PC-9 (cell line): ENCODE results near the gene CABLES2. TPM values are rescaled to one million over a fixed set of nuclear protein-coding genes. Genes with fewer than 3 reads are reported as not detected.

ENCODE experiments used
- BruUV-seq: library from RNA; stranded (reverse); fragments of 400-500 nt; replicated peaks from 2 replicates; lab custom pipeline; 2021; lab: Mats Ljungman, UMichigan
- CTCF ChIA-PET: fragments of 300-600 bp; sonication (Branson Sonifier 250); formaldehyde crosslinking; loops from one replicate; lab custom pipeline; 2022; ENCODE audit warnings: antibody characterized with exemption; lab: Charles Lee
- POLR2A ChIA-PET: fragments of 300-600 bp; sonication (Branson Sonifier 250); formaldehyde crosslinking; loops from one replicate; lab custom pipeline; 2022; ENCODE audit warnings: antibody characterized with exemption; ENCODE audit not compliant: unreplicated experiment; lab: Charles Lee
- DNase-seq, 2 experiments: peaks; one replicate each; pipeline versions ENCODE4 v3.0.0 to v3.0.0-alpha.2; 2015 to 2022; ENCODE audit warnings: mixed read lengths in 1 of 2
- H2AFZ ChIP-seq: fragments of 200-600 bp; sonication (generic); 2 replicates; pipeline ENCODE4 v1.8.1; 2017; ENCODE audit warnings: antibody characterized with exemption
- H3F3A ChIP-seq: fragments of 200-600 bp; sonication (generic); 2 replicates; pipeline ENCODE4 v1.8.1; 2017; ENCODE audit warnings: antibody characterized with exemption, mild to moderate bottlenecking, low read depth; ENCODE audit not compliant: insufficient read depth
- H3K27ac ChIP-seq: fragments of 200-600 bp; sonication (generic); 2 replicates; pipeline ENCODE4 v1.6.1; 2016; ENCODE audit warnings: mixed run types
- H3K27me3 ChIP-seq: fragments of 200-600 bp; sonication (generic); 2 replicates; pipeline ENCODE4 v1.6.1; 2016; ENCODE audit warnings: low read depth, mixed run types; ENCODE audit not compliant: insufficient read depth
- H3K36me3 ChIP-seq: fragments of 200-600 bp; sonication (generic); 2 replicates; pipeline ENCODE4 v1.6.1; 2016; ENCODE audit warnings: low read depth, mixed run types
- H3K4me1 ChIP-seq: fragments of 200-600 bp; sonication (generic); replicated peaks from 2 replicates; pipeline ENCODE4 v1.6.1; 2016; ENCODE audit warnings: mixed run types; ENCODE audit not compliant: insufficient read depth
- H3K4me2 ChIP-seq: fragments of 200-600 bp; sonication (generic); 2 replicates; pipeline ENCODE4 v1.6.1; 2017; ENCODE audit warnings: mixed run types
- H3K4me3 ChIP-seq: fragments of 200-600 bp; sonication (generic); 2 replicates; pipeline ENCODE4 v1.6.1; 2016; ENCODE audit warnings: mixed run types
- H3K79me2 ChIP-seq: fragments of 200-600 bp; sonication (generic); 2 replicates; pipeline ENCODE4 v1.6.1; 2017; ENCODE audit warnings: low read depth, mixed run types
- H3K9me2 ChIP-seq: fragments of 200-600 bp; sonication (generic); 2 replicates; pipeline ENCODE4 v1.8.1; 2017; ENCODE audit warnings: mild to moderate bottlenecking; ENCODE audit not compliant: insufficient read depth
- H3K9me3 ChIP-seq: fragments of 200-600 bp; sonication (generic); 2 replicates; pipeline ENCODE4 v1.8.1; 2016; ENCODE audit warnings: low read depth; ENCODE audit not compliant: insufficient read depth
- H4K20me1 ChIP-seq: fragments of 200-600 bp; sonication (generic); 2 replicates; pipeline ENCODE4 v1.8.1; 2017; ENCODE audit not compliant: insufficient read depth
- CTCF ChIP-seq: fragments of 200-600 bp; sonication (generic); conservative IDR thresholded peaks from 2 replicates; pipeline ENCODE4 v1.6.1; 2017; ENCODE audit warnings: mixed run types, antibody characterized with exemption, mild to moderate bottlenecking, moderate library complexity
- EZH2 ChIP-seq: fragments of 200-600 bp; sonication (generic); IDR thresholded peaks from 2 replicates; pipeline ENCODE4 v1.8.0; 2017; ENCODE audit warnings: antibody characterized with exemption, low read depth
- intact Hi-C: fragments of 100-400 bp; cut with micrococcal nuclease; formaldehyde crosslinking; loops from one replicate; pipeline ENCODE4 v1.10.0; 2022; ENCODE audit not compliant: unreplicated experiment
- total RNA-seq: library from RNA; stranded (reverse); gene quantifications from 2 replicates; pipeline ENCODE4 v1.2.3, GENCODE V29; 2021

Gene CABLES2
- total RNA-seq, 1 experiment from 2014 or later, result 14.1 TPM

GRCh38 chr20:62387933-62388635, 19.0 kb downstream of the CABLES2 start:
- H3F3A ChIP-seq, result peaks cover 56% of the 10 kb centered on the region
- no peak for DNase-seq
- H3K27me3 ChIP-seq, result no peaks in the 10 kb centered on the region
- H3K4me1 ChIP-seq, result peaks cover 21% of the 10 kb centered on the region
- TF ChIP-seq CTCF (no peak), EZH2 (no peak)
- H3K9me3 ChIP-seq, result no peaks in the 10 kb centered on the region
- intact Hi-C loops, result no loop called here
- peak overlapping the region; percentile 99 for H3K4me2 ChIP-seq
- peak overlapping the region; percentile 17; the same call in 1 of the 2 replicates for H3K27ac ChIP-seq
- TSS peak; percentile 66 for BruUV-seq
- POLR2A ChIA-PET, result interaction anchor here (0.5 kb wide), 1 partner anchor 179 kb away, joined by 3 read pairs; no protein-coding TSS in a partner anchor
- no peaks in the 10 kb centered on the region for H3K9me2 ChIP-seq
- H2AFZ ChIP-seq, result no peak overlapping the region
- CTCF ChIA-PET, result no interaction called here
- H3K79me2 ChIP-seq, result peaks cover 61% of the 10 kb centered on the region
- H3K36me3 ChIP-seq, result peaks cover 26% of the 10 kb centered on the region
- peaks cover 55% of the 10 kb centered on the region for H4K20me1 ChIP-seq
- peak overlapping the region; percentile 100 for H3K4me3 ChIP-seq

- peaks cover 52% of the 10 kb centered on the region for H4K20me1 ChIP-seq
- no peak overlapping the region for H2AFZ ChIP-seq
- H3K36me3 ChIP-seq, result peaks cover 26% of the 10 kb centered on the region
- ChIA-PET POLR2A (interaction anchor here (0.5 to 0.7 kb wide), 3 partner anchors 29 to 178 kb away, joined by 3 to 21 read pairs (median 13); no protein-coding TSS in a partner anchor), CTCF (interaction anchor here (0.6 kb wide), 1 partner anchor 84 kb away, joined by 3 read pairs; no protein-coding TSS in a partner anchor)
- peaks cover 61% of the 10 kb centered on the region for H3F3A ChIP-seq
- H3K4me3 ChIP-seq, result peak overlapping the region; percentile 100
- peaks cover 21% of the 10 kb centered on the region for H3K4me1 ChIP-seq
- no peak for TF ChIP-seq EZH2
- TF ChIP-seq CTCF, result no peak
- peak overlapping the region; percentile 17; the same call in 1 of the 2 replicates for H3K27ac ChIP-seq
- H3K79me2 ChIP-seq, result peaks cover 63% of the 10 kb centered on the region
- no peaks in the 10 kb centered on the region for H3K9me3 ChIP-seq
- intact Hi-C loops, result no loop called here
- peak overlapping the region; percentile 99 for H3K4me2 ChIP-seq
- no TSS peak for BruUV-seq
- no peak for DNase-seq
- no peaks in the 10 kb centered on the region for H3K27me3 ChIP-seq
- H3K9me2 ChIP-seq, result no peaks in the 10 kb centered on the region
Observed at GRCh38 chr20:62387219-62387913, 19.7 kb downstream of the CABLES2 start.

- Histone ChIP-seq H3F3A (peaks cover 63% of the 10 kb centered on the region), H3K36me3 (peaks cover 30% of the 10 kb centered on the region), H3K4me3 (peak within 1 kb of the TSS; percentile 100), H3K9me3 (no peaks in the 10 kb centered on the region), H2AFZ (peak within 1 kb of the TSS; percentile 83), H3K4me2 (peak within 1 kb of the TSS; percentile 99), H3K4me1 (peaks cover 23% of the 10 kb centered on the region), H3K27me3 (no peaks in the 10 kb centered on the region), H3K9me2 (no peaks in the 10 kb centered on the region), H4K20me1 (peaks cover 54% of the 10 kb centered on the region), H3K27ac (peak within 1 kb of the TSS; percentile 36), H3K79me2 (peaks cover 65% of the 10 kb centered on the region)
- TF ChIP-seq EZH2 (no peak), CTCF (no peak)
- peak; percentile 85 to 93 for DNase-seq
- TSS peak; percentile 62 for BruUV-seq
- intact Hi-C loops, result no loop called here
- CTCF ChIA-PET, result interaction anchor here (0.5 to 0.6 kb wide), 3 partner anchors 18 to 144 kb away, joined by 3 to 5 read pairs (median 3); no protein-coding TSS in a partner anchor
- POLR2A ChIA-PET, result interaction anchor here (0.7 kb wide), 3 partner anchors 25 to 37 kb away, joined by 5 to 21 read pairs (median 13); no protein-coding TSS in a partner anchor
Observed at GRCh38 chr20:62386383-62387218, 20.5 kb downstream of the CABLES2 start, which contains the start of gene RPS21. Gene RPS21, plus strand, starts transcription at chr20:62387103. Its CDS starts 236 bp downstream, at chr20:62387339.
